GM12878 (cell line): ENCODE results near the gene BSN. TPM values are rescaled to one million over a fixed set of nuclear protein-coding genes. Genes with fewer than 3 reads are reported as not detected.

Experiments
- ATAC-seq: fragments of 200-7000 bp; cut with Tn5 transposase; 3 replicates; pipeline ENCODE4 v1.9.1; 2020; ENCODE audit warnings: mild to moderate bottlenecking, moderate library complexity
- BruUV-seq: library from RNA; stranded (reverse); fragments of 400-500 nt; replicated peaks from 2 replicates; lab custom pipeline; 2021; lab: Mats Ljungman, UMichigan
- CTCF ChIA-PET: fragments of 300-600 bp; sonication (Branson Sonifier 250); formaldehyde crosslinking; extraction: SDS; loops from one replicate; lab custom pipeline; 2021; ENCODE audit warnings: inconsistent platforms; lab: Yijun Ruan, JAX
- POLR2A ChIA-PET: fragments of 350-600 bp; formaldehyde crosslinking; extraction: SDS; loops from one replicate; lab custom pipeline; 2021; ENCODE audit warnings: inconsistent platforms; lab: Charles Lee
- RAD21 ChIA-PET: fragments of 300-600 bp; sonication (Branson Sonifier 250); formaldehyde crosslinking; loops from one replicate; lab custom pipeline; 2023; ENCODE audit warnings: antibody characterized with exemption; ENCODE audit not compliant: unreplicated experiment; lab: Charles Lee
- SMC1A ChIA-PET: fragments of 300-600 bp; sonication (Branson Sonifier 250); formaldehyde crosslinking; loops from one replicate; lab custom pipeline; 2023; ENCODE audit not compliant: unreplicated experiment, uncharacterized antibody; lab: Charles Lee
- DNase-seq: peaks from one replicate; pipeline ENCODE4 v3.0.0-alpha.2; 2011; ENCODE audit warnings: low read depth, low spot score
- FAIRE-seq: peaks from 3 replicates; lab custom pipeline; 2011; peaks lifted over from hg19 to GRCh38; lab: Jason Lieb, UNC
- H2AFZ ChIP-seq: 2 replicates; pipeline ENCODE4 v1.6.0; 2011; ENCODE audit warnings: low read depth, low read length, control low read depth; ENCODE audit not compliant: control insufficient read depth
- H3K27ac ChIP-seq: 2 replicates; pipeline ENCODE4 v1.5.1; 2011; ENCODE audit warnings: control low read depth; ENCODE audit not compliant: control insufficient read depth, insufficient read depth
- H3K27me3 ChIP-seq, 2 experiments: replicated peaks in 1 of 2; 2 replicates each; pipeline versions ENCODE4 v1.6.0 to v1.6.1; 2011; ENCODE audit warnings: low read length in 1 of 2; ENCODE audit not compliant: control insufficient read depth in 2 of 2, insufficient read depth in 2 of 2
- H3K36me3 ChIP-seq, 2 experiments: 2 replicates each; pipeline ENCODE4 v1.5.1; 2011; ENCODE audit warnings: low read length in 1 of 2; ENCODE audit not compliant: control insufficient read depth in 2 of 2, insufficient read depth in 2 of 2
- H3K4me1 ChIP-seq: 2 replicates; pipeline ENCODE4 v1.6.1; 2011; ENCODE audit warnings: mild to moderate bottlenecking, low read length, moderate library complexity, mixed read lengths; ENCODE audit not compliant: control insufficient read depth, insufficient read depth
- H3K4me2 ChIP-seq: 2 replicates; pipeline ENCODE4 v1.6.0; 2011; ENCODE audit warnings: control low read depth; ENCODE audit not compliant: control insufficient read depth, insufficient read depth
- H3K4me3 ChIP-seq: fragments of 200-600 bp; sonication (generic); 2 replicates; pipeline ENCODE4 v1.5.1; 2016
- H3K79me2 ChIP-seq: 2 replicates; pipeline ENCODE4 v1.6.0; 2011; ENCODE audit warnings: low read length; ENCODE audit not compliant: control insufficient read depth, insufficient read depth
- H3K9ac ChIP-seq: 2 replicates; pipeline ENCODE4 v1.8.0; 2011; ENCODE audit warnings: low read length, control low read depth, mixed read lengths; ENCODE audit not compliant: control insufficient read depth, insufficient read depth
- H3K9me3 ChIP-seq: replicated peaks from 3 replicates; pipeline ENCODE4 v1.5.1; 2011; ENCODE audit warnings: mild to moderate bottlenecking, low read length; ENCODE audit not compliant: control insufficient read depth, insufficient read depth
- H4K20me1 ChIP-seq: 2 replicates; pipeline ENCODE4 v1.6.0; 2011; ENCODE audit not compliant: control insufficient read depth, insufficient read depth
- ATF2 ChIP-seq: IDR thresholded peaks from 2 replicates; pipeline ENCODE4 v1.6.1; 2012; ENCODE audit warnings: low read length, inconsistent platforms
- CEBPB ChIP-seq, 2 experiments: fragments of 150-350 bp in 1 of 2; IDR thresholded peaks; 2 replicates each; pipeline ENCODE4 v1.6.1; 2012 to 2014; ENCODE audit warnings: low read depth in 2 of 2, low read length in 2 of 2, borderline replicate concordance in 1 of 2, inconsistent platforms in 1 of 2
- CEBPZ ChIP-seq: fragments of 150-350 bp; IDR thresholded peaks from 2 replicates; pipeline ENCODE4 v1.6.1; 2016; ENCODE audit warnings: low read depth, low read length
- CREM ChIP-seq: IDR thresholded peaks from 2 replicates; pipeline ENCODE4 v1.6.1; 2014; ENCODE audit warnings: antibody characterized with exemption, low read depth
- MYB ChIP-seq: fragments of 150-350 bp; IDR thresholded peaks from 2 replicates; pipeline ENCODE4 v1.6.1; 2014; ENCODE audit warnings: mild to moderate bottlenecking, low read depth, low read length, borderline replicate concordance
- POU2F2 ChIP-seq: IDR thresholded peaks from 3 replicates; pipeline ENCODE4 v1.6.1; 2011; ENCODE audit warnings: low read depth, mild to moderate bottlenecking, low read length, borderline replicate concordance
- RELB ChIP-seq: fragments of 450-650 bp; IDR thresholded peaks from 2 replicates; pipeline ENCODE4 v1.6.1; 2017; ENCODE audit warnings: low read depth, mild to moderate bottlenecking, moderate library complexity
- RFX5 ChIP-seq: IDR thresholded peaks from 2 replicates; pipeline ENCODE4 v1.6.1; 2011; ENCODE audit warnings: low read depth, low read length, improper control_type of control experiment
- SUPT20H ChIP-seq: IDR thresholded peaks from 2 replicates; pipeline ENCODE4 v1.6.1; 2011; ENCODE audit warnings: low read depth, mild to moderate bottlenecking, low read length, moderate library complexity, borderline replicate concordance; ENCODE audit not compliant: control insufficient read depth
- ZNF592 ChIP-seq: fragments of 450-650 bp; IDR thresholded peaks from 2 replicates; pipeline ENCODE4 v1.6.1; 2017; ENCODE audit warnings: mild to moderate bottlenecking, moderate library complexity
- WGBS: methylation state at CpG from one replicate; pipeline ENCODE4 v1.1.6; 2016; ENCODE audit warnings: low lambda C conversion rate; ENCODE audit not compliant: insufficient replicate concordance, insufficient coverage; ENCODE audit errors: missing lambda C conversion rate; 5-methylcytosine and 5-hydroxymethylcytosine counted together
- in situ Hi-C: fragments of 300-500 bp; cut with MboI; formaldehyde crosslinking; loops from 9 replicates; pipeline ENCODE4 v1.14.3; 2018; ENCODE audit warnings: mixed read lengths
- intact Hi-C: fragments of 100-400 bp; cut with micrococcal nuclease; formaldehyde crosslinking; loops from one replicate; pipeline ENCODE4 v1.14.2; 2022; ENCODE audit not compliant: unreplicated experiment
- polyA plus RNA-seq, 11 experiments: library from polyadenylated mRNA; depleted of rRNA in 4 of 11; unstranded in 6 of 11; stranded (reverse) in 5 of 11; fragments of >200 nt; fragmentation: Nextera tagmentation in 4 of 11; fragmentation: Illumina TruSeq in 1 of 11; extraction: Ambion mirVana in 4 of 11; extraction: Trizol in 1 of 11; gene quantifications; 1 replicate in 1 of 11; 2 replicates in 10 of 11; pipeline versions ENCODE4 v1.2.1 to v1.2.3, GENCODE V29; 2011 to 2016; ENCODE audit warnings: inconsistent platforms in 2 of 11, missing spikeins in 2 of 11, low read depth in 1 of 11
- total RNA-seq, 4 experiments: library from RNA; depleted of rRNA in 3 of 4; stranded (reverse); fragments of >200 nt in 3 of 4; fragmentation: Illumina TruSeq in 1 of 4; extraction: Trizol in 1 of 4; gene quantifications; 2 replicates each; pipeline versions ENCODE4 v1.2.1 to v1.2.3, GENCODE V29; 2013 to 2021

The BSN gene
- total and polyA plus RNA-seq, 10 of the 15 experiments (the other 5 are each of a cell fraction or from before 2014, with no cell fraction given) = under 0.01 to 0.19 (median 0.05) TPM; not detected in 1

GRCh38 chr3:49712166-49712565, 157.9 kb downstream of the BSN start:
- H3K4me3 ChIP-seq = no peak overlapping the region
- no peaks in the 10 kb centered on the region for H4K20me1 ChIP-seq
- no peak overlapping the region for H2AFZ ChIP-seq
- no peaks in the 10 kb centered on the region; a peak in 1 of 4 replicates for H3K36me3 ChIP-seq
- WGBS = 84% methylated on average over 11 of the region's 11 CpGs
- SMC1A ChIA-PET = no interaction called here
- no peaks in the 10 kb centered on the region for H3K27me3 ChIP-seq
- BruUV-seq = no TSS peak
- in situ Hi-C loops (no loop called here), intact Hi-C loops (no loop called here)
- no peaks in the 10 kb centered on the region for H3K9me3 ChIP-seq
- TF ChIP-seq RELB (no peak), ATF2 (no peak), CEBPB (IDR thresholded peaks at IDR 0.05; ENCODE audit: borderline replicate concordance in 1 of 2, low read depth in 2 of 2, low read length in 2 of 2) (no peak), SUPT20H (no peak), CEBPZ (no peak), RFX5 (no peak), CREM (no peak), POU2F2 (no peak), ZNF592 (no peak), MYB (no peak)
- FAIRE-seq (no peak), DNase-seq (no peak), ATAC-seq (no peak)
- no peak overlapping the region for H3K4me2 ChIP-seq
- no peak overlapping the region for H3K9ac ChIP-seq
- POLR2A ChIA-PET = interaction anchor here (1.2 kb wide), 1 partner anchor 12 kb away, joined by 3 read pairs; no protein-coding TSS in a partner anchor
- H3K27ac ChIP-seq = no peak overlapping the region
- RAD21 ChIA-PET = no interaction called here
- no peaks in the 10 kb centered on the region for H3K79me2 ChIP-seq
- CTCF ChIA-PET = interaction anchor here (1.8 kb wide), 1 partner anchor 9 kb away, joined by 5 read pairs; no protein-coding TSS in a partner anchor
- no peaks in the 10 kb centered on the region for H3K4me1 ChIP-seq
